ENCODE measurements around the gene SLC27A5.

- TF ChIP-seq ZNF274 (IDR thresholded peaks at IDR 0.05; ENCODE audit: low read depth, low read length) (no peak), YY1 (IDR thresholded peaks at IDR 0.05; ENCODE audit: insufficient read depth, insufficient read length) (no peak)
These were observed 40.9 kb upstream of the SLC27A5 start for GRCh38 chr19:58552655-58553054.

Measured in NT2/D1 (cell line).